A549 (cell line): Measurements from ENCODE around the gene CTIF.

Experiments
- BHLHE40 ChIP-seq: IDR thresholded peaks from 2 replicates; pipeline ENCODE4 v1.6.1; 2012; ENCODE audit warnings: low read depth, low read length, inconsistent platforms
- KDM1A ChIP-seq: fragments of 200-600 bp; sonication (generic); IDR thresholded peaks from 2 replicates; pipeline ENCODE4 v1.6.1; 2016; ENCODE audit warnings: low read depth, mild to moderate bottlenecking
- MAFK ChIP-seq: fragments of 450-650 bp; IDR thresholded peaks from 2 replicates; pipeline ENCODE4 v1.6.1; 2014; ENCODE audit not compliant: partially characterized antibody
- NR3C1 ChIP-seq: fragments of >200 bp; sonication (Bioruptor Twin); formaldehyde crosslinking; IDR thresholded peaks from 3 replicates; pipeline ENCODE4 v1.6.1; 2017
- POLR2A ChIP-seq: IDR thresholded peaks from 2 replicates; pipeline ENCODE4 v1.6.1; 2012; ENCODE audit warnings: mild to moderate bottlenecking, low read length
- TF ChIP-seq, protein P1 (sequence below): fragments of >200 bp; sonication (Bioruptor Twin); formaldehyde crosslinking; IDR thresholded peaks from 3 replicates; pipeline ENCODE4 v1.5.1; 2016
- TF ChIP-seq, protein P2 (sequence below): fragments of 250-450 bp; sonication (Bioruptor Pico); IDR thresholded peaks from 2 replicates; pipeline ENCODE4 v1.5.0; 2020; ENCODE audit warnings: low read depth, mild to moderate bottlenecking, moderate library complexity
- TF ChIP-seq, protein P3 (sequence below): IDR thresholded peaks from 2 replicates; pipeline ENCODE4 v1.6.1; 2012

DNA sequence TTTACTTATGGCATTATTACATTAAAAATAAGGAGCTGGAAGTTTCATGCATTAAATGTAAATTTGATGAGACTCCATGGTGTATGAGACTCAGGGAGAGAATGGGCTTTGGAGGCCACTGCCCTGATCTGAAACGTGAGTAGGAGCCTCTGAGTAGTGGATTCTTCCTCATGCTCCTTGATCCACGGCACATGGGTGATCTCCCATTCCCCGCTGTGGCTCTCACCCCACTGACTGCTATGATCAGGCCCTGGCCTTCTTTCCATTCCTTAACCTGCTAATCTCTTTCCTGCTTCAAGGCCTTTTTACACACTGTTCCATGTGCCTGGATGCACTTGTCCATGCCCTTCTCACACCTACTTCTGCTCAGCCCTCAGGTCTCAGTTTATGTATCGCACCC is 343.5 kb downstream of the CTIF start:
- TF ChIP-seq, protein P1, sequence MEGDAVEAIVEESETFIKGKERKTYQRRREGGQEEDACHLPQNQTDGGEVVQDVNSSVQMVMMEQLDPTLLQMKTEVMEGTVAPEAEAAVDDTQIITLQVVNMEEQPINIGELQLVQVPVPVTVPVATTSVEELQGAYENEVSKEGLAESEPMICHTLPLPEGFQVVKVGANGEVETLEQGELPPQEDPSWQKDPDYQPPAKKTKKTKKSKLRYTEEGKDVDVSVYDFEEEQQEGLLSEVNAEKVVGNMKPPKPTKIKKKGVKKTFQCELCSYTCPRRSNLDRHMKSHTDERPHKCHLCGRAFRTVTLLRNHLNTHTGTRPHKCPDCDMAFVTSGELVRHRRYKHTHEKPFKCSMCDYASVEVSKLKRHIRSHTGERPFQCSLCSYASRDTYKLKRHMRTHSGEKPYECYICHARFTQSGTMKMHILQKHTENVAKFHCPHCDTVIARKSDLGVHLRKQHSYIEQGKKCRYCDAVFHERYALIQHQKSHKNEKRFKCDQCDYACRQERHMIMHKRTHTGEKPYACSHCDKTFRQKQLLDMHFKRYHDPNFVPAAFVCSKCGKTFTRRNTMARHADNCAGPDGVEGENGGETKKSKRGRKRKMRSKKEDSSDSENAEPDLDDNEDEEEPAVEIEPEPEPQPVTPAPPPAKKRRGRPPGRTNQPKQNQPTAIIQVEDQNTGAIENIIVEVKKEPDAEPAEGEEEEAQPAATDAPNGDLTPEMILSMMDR, result no peak
- TF ChIP-seq, protein P2, sequence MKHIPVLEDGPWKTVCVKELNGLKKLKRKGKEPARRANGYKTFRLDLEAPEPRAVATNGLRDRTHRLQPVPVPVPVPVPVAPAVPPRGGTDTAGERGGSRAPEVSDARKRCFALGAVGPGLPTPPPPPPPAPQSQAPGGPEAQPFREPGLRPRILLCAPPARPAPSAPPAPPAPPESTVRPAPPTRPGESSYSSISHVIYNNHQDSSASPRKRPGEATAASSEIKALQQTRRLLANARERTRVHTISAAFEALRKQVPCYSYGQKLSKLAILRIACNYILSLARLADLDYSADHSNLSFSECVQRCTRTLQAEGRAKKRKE, result no peak
- TF ChIP-seq MAFK, result no peak
- no peak for TF ChIP-seq POLR2A
- TF ChIP-seq NR3C1, result no peak
- TF ChIP-seq KDM1A, result no peak
- TF ChIP-seq BHLHE40, result no peak
- TF ChIP-seq, protein P3, sequence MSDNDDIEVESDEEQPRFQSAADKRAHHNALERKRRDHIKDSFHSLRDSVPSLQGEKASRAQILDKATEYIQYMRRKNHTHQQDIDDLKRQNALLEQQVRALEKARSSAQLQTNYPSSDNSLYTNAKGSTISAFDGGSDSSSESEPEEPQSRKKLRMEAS, result no peak
